IMR-90 (cell line): ENCODE data around the gene OR7A10. TPM values are rescaled to one million over a fixed set of nuclear protein-coding genes. Genes with fewer than 3 reads are reported as not detected.

ENCODE experiments used
- ATAC-seq: fragments of 200-7000 bp; cut with Tn5 transposase; 2 replicates; pipeline ENCODE4 v1.9.1; 2020; ENCODE audit warnings: low read depth, mild to moderate bottlenecking, moderate library complexity
- BruUV-seq: library from RNA; stranded (reverse); fragments of 400-500 nt; replicated peaks from 2 replicates; lab custom pipeline; 2021; lab: Mats Ljungman, UMichigan
- CTCF ChIA-PET: fragments of 300-600 bp; formaldehyde crosslinking; extraction: SDS; loops from one replicate; lab custom pipeline; 2021; ENCODE audit warnings: antibody characterized with exemption; lab: Yijun Ruan, JAX
- POLR2A ChIA-PET: fragments of 300-600 bp; sonication (Branson Sonifier 250); formaldehyde crosslinking; loops from one replicate; lab custom pipeline; 2022; ENCODE audit warnings: antibody characterized with exemption; ENCODE audit not compliant: unreplicated experiment; lab: Charles Lee
- DNase-seq: peaks from one replicate; pipeline ENCODE4 v3.0.0; 2013
- H2AFZ ChIP-seq: replicated peaks from 2 replicates; pipeline ENCODE3; 2013; ENCODE audit warnings: low read length, mild to moderate bottlenecking; ENCODE audit not compliant: poor library complexity
- H2AK5ac ChIP-seq: 2 replicates; pipeline ENCODE4 v1.6.1; 2013; ENCODE audit warnings: low read depth, low read length, inconsistent platforms
- H2AK9ac ChIP-seq: replicated peaks from 2 replicates; pipeline ENCODE3; 2013; ENCODE audit warnings: mild to moderate bottlenecking, low read depth, low read length, moderate library complexity; ENCODE audit not compliant: poor library complexity
- H2BK120ac ChIP-seq: 2 replicates; pipeline ENCODE4 v1.6.1; 2013; ENCODE audit warnings: low read depth, low read length, inconsistent platforms
- H2BK15ac ChIP-seq: 3 replicates; pipeline ENCODE4 v1.6.1; 2013; ENCODE audit warnings: low read depth, low read length, inconsistent platforms
- H2BK20ac ChIP-seq: 2 replicates; pipeline ENCODE4 v1.6.1; 2013; ENCODE audit warnings: low read depth, mild to moderate bottlenecking, inconsistent platforms, low read length, moderate library complexity
- H2BK5ac ChIP-seq: 2 replicates; pipeline ENCODE4 v1.6.1; 2013; ENCODE audit warnings: mild to moderate bottlenecking, low read depth, low read length, inconsistent platforms; ENCODE audit not compliant: poor library complexity, severe bottlenecking
- H3K14ac ChIP-seq: replicated peaks from 2 replicates; pipeline ENCODE4 v1.6.1; 2013; ENCODE audit warnings: low read depth, low read length, inconsistent platforms
- H3K18ac ChIP-seq: 2 replicates; pipeline ENCODE4 v1.6.1; 2013; ENCODE audit warnings: low read depth, low read length, control low read depth
- H3K23ac ChIP-seq: 2 replicates; pipeline ENCODE4 v1.6.1; 2013; ENCODE audit warnings: low read depth, low read length, inconsistent platforms
- H3K27ac ChIP-seq: 2 replicates; pipeline ENCODE4 v1.5.1; 2013; ENCODE audit warnings: mild to moderate bottlenecking, control low read depth, low read length; ENCODE audit not compliant: insufficient read depth
- H3K27me3 ChIP-seq: 2 replicates; pipeline ENCODE4 v1.6.1; 2013; ENCODE audit warnings: low read length; ENCODE audit not compliant: control insufficient read depth, insufficient read depth
- H3K36me3 ChIP-seq: 2 replicates; pipeline ENCODE4 v1.6.1; 2013; ENCODE audit warnings: low read length, mixed read lengths; ENCODE audit not compliant: control insufficient read depth, insufficient read depth
- H3K4ac ChIP-seq: 2 replicates; pipeline ENCODE4 v1.6.1; 2013; ENCODE audit warnings: low read depth, low read length, inconsistent platforms
- H3K4me1 ChIP-seq: 2 replicates; pipeline ENCODE4 v1.6.1; 2013; ENCODE audit warnings: low read length, mixed read lengths; ENCODE audit not compliant: control insufficient read depth, insufficient read depth
- H3K4me2 ChIP-seq: 2 replicates; pipeline ENCODE4 v1.6.1; 2013; ENCODE audit warnings: low read depth, mild to moderate bottlenecking, control low read depth, low read length, moderate library complexity
- H3K4me3 ChIP-seq: 2 replicates; pipeline ENCODE4 v1.5.1; 2013; ENCODE audit warnings: low read depth, mild to moderate bottlenecking, control low read depth, low read length, moderate library complexity; ENCODE audit not compliant: insufficient read depth
- H3K56ac ChIP-seq: 2 replicates; pipeline ENCODE4 v1.6.1; 2013; ENCODE audit warnings: low read length, inconsistent platforms; ENCODE audit not compliant: insufficient read depth; ENCODE audit errors: extremely low read depth
- H3K79me1 ChIP-seq, 2 experiments: 2 replicates each; pipeline ENCODE4 v1.6.1; 2013; ENCODE audit warnings: low read length in 2 of 2, inconsistent platforms in 1 of 2, low read depth in 1 of 2
- H3K9ac ChIP-seq: 2 replicates; pipeline ENCODE4 v1.6.1; 2013; ENCODE audit warnings: low read depth, low read length, control low read depth
- H3K9me1 ChIP-seq: 2 replicates; pipeline ENCODE4 v1.6.1; 2013; ENCODE audit warnings: low read length, inconsistent platforms; ENCODE audit not compliant: insufficient read depth
- H3K9me3 ChIP-seq: 2 replicates; pipeline ENCODE4 v1.6.1; 2013; ENCODE audit warnings: low read length; ENCODE audit not compliant: control insufficient read depth, insufficient read depth
- H4K20me1 ChIP-seq: 2 replicates; pipeline ENCODE4 v1.6.1; 2013; ENCODE audit warnings: low read length, inconsistent platforms; ENCODE audit not compliant: insufficient read depth
- H4K5ac ChIP-seq: 2 replicates; pipeline ENCODE4 v1.6.1; 2013; ENCODE audit warnings: mild to moderate bottlenecking, low read depth, low read length, control low read depth
- H4K8ac ChIP-seq, 2 experiments: 2 replicates each; pipeline ENCODE4 v1.6.1; 2013; ENCODE audit warnings: low read depth in 2 of 2, low read length in 2 of 2, control low read depth in 1 of 2, inconsistent platforms in 1 of 2
- H4K91ac ChIP-seq: 2 replicates; pipeline ENCODE4 v1.6.1; 2013; ENCODE audit warnings: low read depth, low read length, inconsistent platforms; ENCODE audit not compliant: insufficient read depth
- BHLHE40 ChIP-seq: fragments of 150-350 bp; IDR thresholded peaks from 2 replicates; pipeline ENCODE4 v1.6.1; 2016; ENCODE audit warnings: mild to moderate bottlenecking, low read depth, low read length
- MAZ ChIP-seq: IDR thresholded peaks from 2 replicates; pipeline ENCODE4 v1.6.1; 2012; ENCODE audit warnings: low read depth, mild to moderate bottlenecking, low read length, improper control_type of control experiment, moderate library complexity, borderline replicate concordance
- RAD21 ChIP-seq: IDR thresholded peaks from 2 replicates; pipeline ENCODE4 v1.6.1; 2012; ENCODE audit warnings: low read length, improper control_type of control experiment
- RFX5 ChIP-seq: IDR thresholded peaks from 2 replicates; pipeline ENCODE4 v1.8.0; 2012; ENCODE audit warnings: low read depth, mild to moderate bottlenecking, low read length, moderate library complexity
- USF2 ChIP-seq: fragments of 150-350 bp; IDR thresholded peaks from 2 replicates; pipeline ENCODE4 v1.6.1; 2017; ENCODE audit warnings: mild to moderate bottlenecking, antibody characterized with exemption, low read length, low read depth
- WGBS, 2 experiments: methylation state at CpG; one replicate each; pipeline versions ENCODE4 v1.1.5 to v1.1.7; 2013; ENCODE audit warnings: missing lambda C conversion rate in 2 of 2; ENCODE audit not compliant: insufficient read length in 1 of 2; ENCODE audit errors: extremely low coverage in 2 of 2; 5-methylcytosine and 5-hydroxymethylcytosine counted together
- dilution Hi-C: fragments of 300-500 bp; cut with HindIII; formaldehyde crosslinking; loops from one replicate; pipeline ENCODE4 v1.14.3; 2018; ENCODE audit warnings: low sequenced_read_pairs; ENCODE audit not compliant: unreplicated experiment
- in situ Hi-C: fragments of 300-500 bp; cut with MboI; formaldehyde crosslinking; loops from 3 replicates; pipeline ENCODE4 v1.14.3; 2019; ENCODE audit warnings: low sequenced_read_pairs, inconsistent platforms, mixed read lengths
- intact Hi-C: fragments of 100-400 bp; cut with micrococcal nuclease; formaldehyde crosslinking; loops from 2 replicates; pipeline ENCODE4 v1.10.0; 2022
- polyA plus RNA-seq, 3 experiments: library from polyadenylated mRNA; depleted of rRNA; stranded (reverse); fragments of >200 nt; gene quantifications; 2 replicates each; pipeline ENCODE4 v1.2.3, GENCODE V29; 2012; ENCODE audit warnings: low replicate concordance in 1 of 3
- total RNA-seq: library from RNA; depleted of rRNA; stranded (reverse); fragments of >200 nt; gene quantifications from 2 replicates; pipeline ENCODE4 v1.2.3, GENCODE V29; 2012

The OR7A10 gene
- total and polyA plus RNA-seq, 2 of the 4 experiments (the other 2 are of a cell fraction), result not detected

DNA sequence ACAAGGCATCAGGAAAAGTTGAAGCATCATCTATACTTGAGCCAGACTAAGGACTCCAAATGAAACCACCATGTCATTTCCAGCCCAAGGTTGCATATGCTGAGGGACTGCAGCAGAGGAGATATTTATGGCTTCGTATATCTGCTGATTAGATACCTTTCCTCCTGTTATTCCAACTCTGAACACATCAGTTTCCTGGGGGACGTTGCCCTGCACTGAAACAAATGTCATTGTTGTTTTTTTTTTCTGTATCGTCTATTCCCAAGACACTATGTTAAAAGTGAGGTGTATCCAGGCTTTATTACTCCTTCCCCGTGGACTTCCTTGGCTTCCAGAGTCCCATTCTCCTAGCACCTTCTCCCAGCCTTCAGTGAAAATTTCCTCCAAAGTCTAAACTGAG lies 37.3 kb upstream of the OR7A10 start, which contains the start of gene OR7A17:
Gene OR7A17 (minus strand): TSS at position 101 of the 400 bp plus-strand sequence. CDS start 4,777 bp downstream, outside the sequence.
- Histone ChIP-seq H2BK5ac (no peak within 1 kb of the TSS), H3K14ac (no peak within 1 kb of the TSS), H4K20me1 (no peaks in the 10 kb centered on the region), H3K9me3 (no peaks in the 10 kb centered on the region), H3K27ac (no peak within 1 kb of the TSS), H2AFZ (no peak within 1 kb of the TSS), H3K56ac (no peak within 1 kb of the TSS), H3K9me1 (no peaks in the 10 kb centered on the region), H2BK120ac (no peak within 1 kb of the TSS), H2BK20ac (no peak within 1 kb of the TSS), H2AK5ac (no peak within 1 kb of the TSS), H4K91ac (no peak within 1 kb of the TSS), H3K27me3 (no peaks in the 10 kb centered on the region), H3K36me3 (no peaks in the 10 kb centered on the region), H3K79me1 (no peaks in the 10 kb centered on the region), H3K4ac (no peak within 1 kb of the TSS), H3K9ac (no peak within 1 kb of the TSS), H2BK15ac (no peak within 1 kb of the TSS), H2AK9ac (no peak within 1 kb of the TSS), H3K4me1 (no peaks in the 10 kb centered on the region), H3K4me3 (no peak within 1 kb of the TSS), H3K23ac (no peak within 1 kb of the TSS), H4K8ac (no peak within 1 kb of the TSS), H4K5ac (no peak within 1 kb of the TSS), H3K18ac (no peak within 1 kb of the TSS), H3K4me2 (no peak within 1 kb of the TSS)
- POLR2A ChIA-PET, result interaction anchor here (0.6 kb wide), 1 partner anchor 9 kb away, joined by 6 read pairs; no protein-coding TSS in a partner anchor
- TF ChIP-seq USF2, result no peak
- no peak for TF ChIP-seq BHLHE40
- no peak for TF ChIP-seq MAZ
- TF ChIP-seq RAD21, result no peak
- no peak for TF ChIP-seq RFX5
- dilution Hi-C loops (no loop called here), intact Hi-C loops (no loop called here), in situ Hi-C loops (loop anchor here (25.0 kb wide), 1 partner anchor 299 kb away; the partner anchor contains the start of gene CLEC17A)
- ATAC-seq (no peak), DNase-seq (no peak)
- WGBS, 2 experiments, result no CpG with 5 or more reads among the region's 4 CpGs
- BruUV-seq, result no TSS peak
- CTCF ChIA-PET, result no interaction called here
